HG03159 (cell line): Measurements from ENCODE around the gene SLC9A6.
"Not testable (repeated sequence)": the region's sequence is repeated elsewhere in the genome, so short reads cannot be mapped to it uniquely, and the experiment has no call there.

ENCODE experiments used
- ATAC-seq: cut with Tn5 transposase; IDR thresholded peaks from one replicate; pipeline ENCODE4 v1.9.1; 2021; ENCODE audit warnings: mild to moderate bottlenecking, moderate library complexity; ENCODE audit not compliant: unreplicated experiment

Gene SLC9A6

GRCh38 chrX:136028383-136028984, 43.2 kb downstream of the SLC9A6 start:
- ATAC-seq, result peak; percentile 65

- ATAC-seq, result no peak
Observed at GRCh38 chrX:136029766-136030165, 44.5 kb downstream of the SLC9A6 start.

GRCh38 chrX:136030303-136031191, 45.3 kb downstream of the SLC9A6 start:
- ATAC-seq, result no peak

GRCh38 chrX:136031626-136032025, 46.4 kb downstream of the SLC9A6 start:
- no peak for ATAC-seq

GRCh38 chrX:136032370-136032769, 47.1 kb downstream of the SLC9A6 start:
- ATAC-seq, result no peak

- no peak for ATAC-seq
Observed at GRCh38 chrX:136034668-136035067, 49.4 kb downstream of the SLC9A6 start.

GRCh38 chrX:136035663-136036062, 50.4 kb downstream of the SLC9A6 start:
- no peak for ATAC-seq

- no peak for ATAC-seq
Observed at GRCh38 chrX:136039485-136039884, 54.2 kb downstream of the SLC9A6 start.

- no peak for ATAC-seq
Observed at GRCh38 chrX:136039968-136040367, 54.7 kb downstream of the SLC9A6 start.

- ATAC-seq, result no peak
Observed at GRCh38 chrX:136041254-136041812, 56.1 kb downstream of the SLC9A6 start.

- no peak for ATAC-seq
Observed at GRCh38 chrX:136045008-136045407, 59.8 kb downstream of the SLC9A6 start.

- no peak for ATAC-seq
Observed at GRCh38 chrX:136046295-136047015, 61.2 kb downstream of the SLC9A6 start.

- no peak for ATAC-seq
Observed at GRCh38 chrX:136047016-136047642, 61.9 kb downstream of the SLC9A6 start.

GRCh38 chrX:136047969-136048368, 62.7 kb downstream of the SLC9A6 start:
- no peak for ATAC-seq

- no peak for ATAC-seq
Observed at GRCh38 chrX:136048446-136048845, 63.2 kb downstream of the SLC9A6 start.

GRCh38 chrX:136049608-136050007, 64.4 kb downstream of the SLC9A6 start:
- no peak for ATAC-seq

- ATAC-seq, result not testable (repeated sequence)
Observed at GRCh38 chrX:136050875-136051274, 65.6 kb downstream of the SLC9A6 start.

GRCh38 chrX:136051611-136052010, 66.4 kb downstream of the SLC9A6 start:
- ATAC-seq, result no peak

GRCh38 chrX:136055651-136056221, 70.5 kb downstream of the SLC9A6 start:
- no peak for ATAC-seq

GRCh38 chrX:136057567-136057966, 72.3 kb downstream of the SLC9A6 start:
- no peak for ATAC-seq

GRCh38 chrX:136059350-136059749, 74.1 kb downstream of the SLC9A6 start:
- no peak for ATAC-seq
